HG02943 (cell line): Measurements from ENCODE around the gene MRPS9.
A peak's percentile ranks its signal among the peaks of the same experiment; 100 is the strongest.

ENCODE experiments used
- ATAC-seq: cut with Tn5 transposase; IDR thresholded peaks from one replicate; pipeline ENCODE4 v1.9.1; 2021; ENCODE audit warnings: mild to moderate bottlenecking, low read depth, moderate library complexity; ENCODE audit not compliant: unreplicated experiment

Gene MRPS9

DNA sequence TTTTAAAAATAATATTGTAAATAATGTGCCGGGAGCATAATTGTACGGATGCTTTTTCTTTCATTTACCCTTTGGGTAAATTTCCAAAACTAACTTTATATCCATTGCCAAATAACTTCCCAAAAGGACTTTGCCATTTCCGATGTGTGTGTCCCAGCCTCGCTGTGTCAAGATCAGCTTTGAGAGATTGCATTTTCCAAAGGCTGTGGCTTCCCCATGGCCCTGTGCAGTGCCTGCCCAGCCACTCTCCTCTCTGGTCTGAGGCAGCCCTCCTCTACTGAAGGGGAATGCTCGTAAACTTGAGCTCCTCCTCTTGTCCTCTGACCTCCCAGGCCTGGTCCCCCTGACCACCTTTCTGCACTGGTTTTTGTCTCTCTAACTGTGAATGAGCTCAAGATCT, 78.5 kb downstream of the MRPS9 start:
- no peak for ATAC-seq

DNA sequence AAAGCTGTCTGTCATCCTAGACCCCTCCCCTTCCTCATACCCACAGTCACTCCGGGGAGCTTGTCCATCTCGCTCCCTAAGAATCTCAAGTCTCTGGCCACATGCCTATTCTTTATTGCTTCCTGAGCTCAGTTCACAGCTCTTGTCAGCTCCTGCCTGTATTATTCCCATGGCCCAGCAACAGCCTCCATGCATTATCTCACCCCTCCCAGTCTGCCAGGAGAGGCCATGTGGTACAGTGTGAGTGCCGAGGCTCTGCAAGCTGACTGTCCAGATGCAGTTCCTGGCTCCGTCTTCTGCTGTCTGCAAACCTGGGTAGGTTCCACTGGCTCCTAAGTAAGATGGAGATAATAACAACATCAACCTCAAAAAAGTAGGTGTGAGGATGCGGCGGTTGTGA, 79.7 kb downstream of the MRPS9 start:
- ATAC-seq = no peak

DNA sequence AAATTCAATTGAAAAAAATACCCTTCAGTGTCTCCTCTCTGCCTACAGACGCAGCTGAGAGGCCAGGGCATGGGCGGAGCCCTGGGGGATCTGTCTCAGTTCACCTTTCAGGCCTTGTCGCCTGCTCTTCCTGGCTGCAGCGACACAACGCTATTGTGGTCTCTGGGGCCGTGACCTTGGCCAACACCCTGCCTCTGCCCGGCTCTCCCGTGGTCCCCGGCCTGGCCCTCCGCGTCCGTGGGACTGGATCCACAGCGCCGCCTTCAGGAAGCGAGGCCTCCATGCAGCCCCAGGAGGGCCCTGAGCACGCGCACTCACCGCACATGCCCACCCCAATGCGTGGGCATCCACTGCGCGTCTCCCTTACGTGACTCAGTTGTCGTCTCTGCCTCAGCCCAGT, 81.1 kb downstream of the MRPS9 start:
- no peak for ATAC-seq

DNA sequence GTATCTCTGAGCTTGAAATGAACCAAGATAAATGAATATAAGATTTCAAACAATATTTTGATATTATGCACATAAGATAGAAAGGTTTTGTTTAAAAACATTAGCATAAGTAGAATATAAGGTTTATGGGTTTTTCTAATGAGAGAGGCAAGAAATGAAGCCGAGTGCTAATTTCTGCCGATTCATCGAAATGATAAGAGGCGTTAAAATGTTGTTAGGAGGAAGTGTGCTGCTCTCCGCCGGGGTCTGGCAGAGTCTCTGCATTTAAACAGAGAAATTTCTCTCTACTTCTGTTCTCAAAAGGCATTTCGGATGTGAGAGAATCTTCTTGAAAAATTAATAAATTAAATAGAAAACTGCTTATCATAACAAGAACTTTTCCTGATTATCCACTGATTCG, 83.6 kb downstream of the MRPS9 start:
- ATAC-seq = no peak

DNA sequence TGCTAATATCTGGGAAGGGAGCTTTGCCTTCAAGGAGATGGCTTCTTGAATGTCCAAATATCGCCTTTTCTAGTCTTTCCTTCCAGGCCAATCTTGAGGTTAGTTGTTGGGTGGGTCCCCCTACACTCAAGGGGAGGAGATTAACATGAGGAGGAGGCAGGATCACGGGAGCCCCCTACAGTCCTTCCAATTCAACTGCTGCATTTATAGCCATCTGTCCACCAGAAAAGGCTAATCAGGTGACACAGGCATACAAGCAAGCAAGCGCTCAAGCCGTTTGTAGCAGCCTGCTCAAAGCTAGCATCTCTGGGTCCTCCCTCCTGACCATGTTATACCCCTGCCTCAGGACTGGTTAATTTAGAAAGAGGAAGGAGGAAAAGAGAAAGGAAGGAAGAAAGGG, 87.6 kb downstream of the MRPS9 start:
- ATAC-seq = no peak

DNA sequence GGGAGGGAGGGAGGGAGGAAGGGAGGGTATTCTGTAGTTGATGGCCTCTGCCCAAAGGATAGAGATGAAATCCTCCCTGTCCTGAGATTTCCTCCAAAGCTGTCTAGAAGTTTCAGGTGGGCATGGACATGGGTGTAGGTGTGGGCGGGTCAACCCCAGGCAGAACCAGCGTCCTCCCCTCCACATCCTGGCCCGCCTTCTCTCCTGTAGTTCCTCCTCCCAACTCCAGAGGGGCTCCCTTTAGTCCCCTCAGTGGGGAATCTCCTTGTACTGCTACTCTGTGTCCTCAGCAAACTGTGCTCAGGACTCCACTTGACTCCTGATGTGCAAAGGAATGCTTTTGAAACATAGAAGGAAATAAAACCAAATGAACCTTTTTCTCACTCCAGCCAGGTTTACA, 88.1 kb downstream of the MRPS9 start:
- no peak for ATAC-seq

DNA sequence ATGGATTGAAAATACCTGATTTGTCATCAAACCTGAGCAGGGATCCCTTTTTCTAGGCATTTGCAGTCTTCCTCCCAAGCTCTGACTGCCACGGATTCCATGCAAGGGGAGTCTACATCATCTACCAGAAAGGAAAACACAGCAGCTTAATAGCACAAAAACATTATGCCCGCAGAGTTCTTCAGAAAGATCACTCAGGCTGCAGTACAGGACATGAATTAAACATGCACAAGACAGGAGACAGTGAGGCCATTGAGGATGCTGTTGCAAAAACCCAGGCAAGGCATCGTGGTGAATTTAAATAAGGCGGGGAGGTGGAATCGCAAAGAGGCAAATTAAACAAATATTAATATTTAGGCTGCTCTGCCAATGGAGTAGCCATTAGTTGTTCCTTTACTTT, 88.5 kb downstream of the MRPS9 start:
- no peak for ATAC-seq

DNA sequence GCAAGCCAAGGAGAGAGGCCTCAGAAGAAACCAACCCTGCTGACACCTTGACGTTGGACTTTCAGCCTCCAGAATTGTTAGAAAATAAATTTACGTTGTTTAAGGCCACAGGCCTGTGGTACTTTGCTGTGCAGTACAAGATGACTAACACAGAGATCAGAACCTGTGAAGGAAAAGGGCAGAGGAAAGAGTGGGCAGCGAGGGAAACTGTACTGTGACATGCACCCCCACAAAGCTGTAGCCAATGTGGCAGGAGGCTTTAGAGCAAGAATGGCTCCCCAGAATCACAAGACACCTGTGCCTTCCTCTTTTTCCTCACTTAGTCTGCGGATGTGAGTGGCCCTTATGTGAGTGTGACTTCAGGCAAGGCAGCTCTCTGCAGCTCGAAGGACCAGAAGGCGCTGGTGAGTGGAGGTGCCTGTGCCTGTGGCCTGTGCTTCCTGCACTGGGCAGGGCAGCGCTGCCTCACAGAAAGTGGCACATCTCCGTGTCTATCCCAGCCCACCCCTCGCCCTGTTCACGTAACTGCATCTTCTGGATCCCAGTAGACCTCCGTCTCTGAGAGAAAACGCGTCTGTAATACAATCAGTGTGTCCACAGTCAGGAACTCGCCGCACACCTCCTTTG, 89.5 kb downstream of the MRPS9 start:
- no peak for ATAC-seq

DNA sequence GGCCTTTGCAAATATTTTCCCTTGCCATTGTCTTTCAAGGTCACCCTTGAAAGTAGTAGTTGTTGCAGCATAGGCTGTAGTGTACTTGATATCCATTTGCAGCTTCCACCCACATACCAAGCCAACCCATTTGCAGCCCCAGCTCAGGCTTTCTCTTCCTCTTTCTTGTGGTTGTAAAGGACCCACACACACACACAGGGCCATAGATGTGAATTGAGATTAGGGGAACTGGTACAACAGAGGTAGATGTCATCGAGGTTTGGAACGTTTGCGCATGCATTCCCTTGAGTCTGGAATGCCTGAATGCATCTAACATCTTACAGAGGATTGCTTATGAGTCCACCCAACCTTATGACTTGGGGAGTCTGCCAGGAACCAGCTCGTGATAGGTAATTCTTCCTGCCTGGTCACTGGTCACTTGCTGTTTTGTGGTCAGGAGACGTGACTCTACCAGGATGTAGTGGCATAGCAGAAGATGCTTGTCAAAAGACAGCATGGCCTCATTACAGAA, 91.9 kb downstream of the MRPS9 start:
- ATAC-seq = peak; percentile 87

DNA sequence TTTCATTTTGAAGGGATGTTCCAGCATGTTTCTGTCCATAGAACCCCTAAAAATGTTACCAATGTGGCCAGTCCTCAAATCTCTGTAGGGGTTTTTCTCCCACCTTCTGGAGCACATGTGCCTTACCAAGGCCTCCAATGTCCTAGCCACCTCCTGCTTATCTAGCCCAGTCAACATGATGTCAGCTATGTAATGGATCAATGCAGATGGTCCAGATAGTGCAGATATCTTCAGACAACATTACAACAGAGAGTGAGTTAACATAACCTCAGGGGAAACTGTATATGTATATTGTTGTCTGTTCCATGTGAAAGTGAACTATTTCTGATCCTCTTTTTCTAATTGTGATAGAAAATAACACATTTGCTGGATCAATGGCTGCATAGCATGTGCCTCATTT, 92.7 kb downstream of the MRPS9 start:
- ATAC-seq = no peak

DNA sequence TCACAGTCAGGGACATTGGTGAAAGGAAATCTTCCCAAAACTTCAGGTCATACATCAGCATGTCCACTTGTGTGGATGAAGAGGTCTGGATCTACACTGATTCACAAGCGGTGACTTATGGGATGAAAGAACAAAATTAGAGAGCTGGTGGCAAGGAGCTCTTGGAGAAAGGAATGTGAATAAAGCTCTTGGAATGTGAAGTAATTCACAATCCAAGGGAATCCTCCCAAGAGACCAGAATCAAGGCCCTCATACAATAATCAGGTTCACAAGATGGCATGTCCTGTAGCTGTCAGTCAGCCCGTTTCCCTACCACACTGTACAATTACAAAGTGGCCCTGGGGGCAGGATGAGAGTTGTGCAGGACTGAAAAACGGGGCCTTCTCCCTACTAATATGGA, 96.2 kb downstream of the MRPS9 start:
- ATAC-seq = no peak

DNA sequence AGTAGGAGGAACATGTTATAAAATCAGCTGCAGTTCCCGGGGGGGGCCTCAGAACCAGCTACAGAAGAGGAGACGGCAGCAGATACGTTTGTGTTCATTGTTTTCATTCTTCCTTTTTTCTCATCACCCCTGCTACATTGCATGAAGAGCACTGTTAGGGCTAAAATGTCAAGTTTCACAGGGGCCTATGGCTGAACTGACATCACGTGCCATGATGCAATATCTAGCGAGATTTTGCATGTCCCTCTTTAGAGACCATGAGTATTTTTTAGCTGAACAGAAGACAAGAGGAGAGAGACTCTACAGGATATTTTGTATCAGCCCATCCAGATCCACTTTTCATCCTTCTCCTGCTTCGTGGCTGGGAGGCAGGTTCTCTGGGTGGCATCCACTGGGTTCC, 97.6 kb downstream of the MRPS9 start:
- ATAC-seq = no peak

DNA sequence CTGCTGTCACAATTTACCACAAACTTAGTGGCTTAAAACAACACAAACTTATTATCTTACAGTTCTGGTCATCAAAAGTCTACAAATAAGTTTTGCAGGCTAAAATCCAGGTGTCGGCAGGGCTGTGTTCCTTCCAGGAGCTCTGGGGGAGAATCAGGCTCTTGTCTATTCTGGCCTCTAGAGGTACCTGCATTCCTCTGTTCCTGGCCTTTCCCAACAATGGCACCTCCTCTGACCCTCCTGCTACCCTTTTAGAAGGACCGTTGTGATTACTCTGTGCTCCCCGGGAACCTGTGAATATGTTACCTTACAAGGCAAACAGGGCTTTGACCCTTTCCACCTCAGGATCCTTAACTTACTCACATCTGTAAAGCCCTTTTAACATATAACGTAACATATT, 98.5 kb downstream of the MRPS9 start:
- ATAC-seq = no peak

DNA sequence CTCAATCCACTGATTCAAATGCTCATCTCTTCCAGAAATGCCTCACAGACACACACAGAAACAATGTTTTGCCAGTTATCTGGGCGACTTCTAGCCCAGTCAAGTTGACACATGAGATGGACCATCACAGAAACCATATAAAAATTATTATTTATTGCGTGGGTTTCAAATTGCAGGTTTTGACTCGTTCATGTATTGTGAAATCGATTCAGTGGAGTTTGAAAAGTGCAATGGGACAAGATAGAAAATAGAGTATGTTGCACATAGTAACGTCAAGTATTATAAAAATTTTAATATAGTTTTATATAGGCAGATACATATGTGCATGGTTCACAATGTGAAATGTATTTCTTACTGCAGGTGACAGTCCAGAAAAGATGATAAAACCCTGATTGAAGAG, 100.8 kb downstream of the MRPS9 start:
- ATAC-seq = no peak

DNA sequence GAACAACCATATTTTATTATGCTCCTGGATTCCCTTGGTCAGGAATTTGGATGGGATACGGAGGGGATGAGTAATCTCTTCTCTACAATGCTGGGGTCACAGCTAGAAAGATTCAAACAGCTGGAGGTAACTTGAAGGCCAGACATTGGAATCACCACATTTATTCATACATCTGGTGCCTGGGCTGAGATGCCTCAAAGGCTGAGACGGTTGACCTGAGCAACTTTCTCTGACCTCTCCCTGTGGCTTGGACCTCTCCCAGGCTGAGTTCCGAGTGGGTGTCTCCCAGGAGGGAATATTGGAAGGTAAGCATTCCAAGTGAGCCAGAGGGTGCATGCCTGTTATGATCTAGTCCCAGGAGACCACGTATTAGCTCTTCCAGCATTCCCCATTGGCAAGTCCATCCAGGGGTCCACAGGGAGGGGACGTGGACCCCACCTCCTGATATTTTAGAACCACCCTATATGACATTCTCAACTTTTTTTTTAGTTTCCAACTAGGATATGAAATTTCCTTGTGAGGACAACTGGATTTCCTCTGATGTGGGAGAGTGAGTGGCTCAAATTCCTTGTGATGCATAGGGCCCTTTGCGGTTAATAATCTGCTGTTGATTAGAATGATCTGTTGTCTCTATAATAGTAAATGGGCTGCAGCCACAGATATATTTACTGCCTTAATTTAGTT, 101.8 kb downstream of the MRPS9 start:
- ATAC-seq = no peak

DNA sequence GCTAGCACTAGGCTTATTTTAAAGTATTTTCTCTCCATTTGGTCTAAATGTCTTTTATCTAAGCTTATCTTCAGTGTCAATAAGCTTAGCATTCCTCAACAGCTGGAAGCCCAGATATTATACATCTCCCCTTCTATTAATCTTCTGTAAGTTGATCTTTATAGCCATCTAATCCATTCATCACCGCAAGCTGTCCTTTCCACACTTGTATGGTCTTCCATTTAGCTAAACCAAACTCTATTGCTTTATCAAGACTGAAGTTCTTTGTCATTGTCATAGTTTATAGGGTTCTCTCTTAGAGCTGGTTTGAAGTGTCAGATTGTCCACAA, 102.3 kb downstream of the MRPS9 start:
- ATAC-seq = no peak

DNA sequence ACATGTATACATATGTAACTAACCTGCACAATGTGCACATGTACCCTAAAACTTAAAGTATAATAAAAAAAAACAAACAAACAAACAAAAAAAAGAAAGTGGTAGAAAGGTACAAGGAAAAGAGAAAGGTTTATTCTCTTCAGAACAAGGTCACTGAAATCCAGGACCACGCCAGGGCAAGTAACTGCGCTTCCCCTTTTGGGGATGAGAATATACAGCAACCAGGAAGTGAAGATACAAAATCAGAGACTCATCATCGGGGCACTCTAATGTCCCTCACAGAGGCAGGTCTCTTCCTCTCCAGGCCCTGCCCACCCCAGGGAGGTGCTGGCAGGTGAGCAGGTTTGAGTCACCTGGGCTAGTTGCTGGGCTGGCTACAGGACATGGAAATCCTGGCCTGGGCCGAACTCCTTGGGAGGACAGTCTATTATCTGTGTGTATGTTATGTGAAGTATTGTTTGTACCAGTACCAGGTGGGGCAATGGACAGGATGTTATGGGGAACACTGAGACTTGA, 103.3 kb downstream of the MRPS9 start:
- ATAC-seq = no peak

DNA sequence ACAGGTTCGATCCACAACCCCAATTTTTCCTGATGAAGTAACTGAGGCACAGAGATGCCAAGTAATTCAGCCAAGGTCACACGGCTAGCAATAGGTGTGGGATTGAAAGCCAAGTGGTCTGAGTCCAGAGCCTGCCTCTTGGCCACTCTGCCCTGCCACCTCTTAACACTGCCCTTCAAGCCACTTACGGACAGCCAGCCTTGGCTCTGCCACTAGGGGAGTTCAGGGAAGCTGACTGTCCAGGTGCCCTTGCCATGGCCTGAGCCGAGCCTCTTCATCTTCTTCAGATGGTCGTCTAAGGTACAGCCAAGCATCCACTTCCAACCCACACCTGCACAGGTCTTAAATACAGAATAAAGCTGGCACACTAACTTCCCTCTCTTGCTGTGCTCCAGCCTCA, 104.4 kb downstream of the MRPS9 start:
- ATAC-seq = no peak

DNA sequence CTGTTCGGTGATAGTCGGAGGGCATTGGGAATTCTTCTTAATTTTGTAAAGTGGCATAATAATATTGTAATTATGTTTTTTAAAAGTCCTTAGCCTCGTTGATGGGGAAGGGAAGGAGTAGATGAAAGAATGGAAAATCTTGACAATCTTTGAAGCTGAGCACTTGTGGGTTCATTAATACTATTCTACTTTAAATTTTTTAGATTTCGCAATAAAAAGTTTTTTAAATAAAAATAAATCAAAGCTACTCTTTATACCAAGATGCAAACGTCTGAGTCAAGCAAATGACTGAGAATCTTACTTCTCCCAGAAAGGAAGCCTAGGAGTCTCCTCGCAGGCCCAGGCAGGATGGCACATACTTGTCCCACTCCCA, 105.2 kb downstream of the MRPS9 start:
- ATAC-seq = no peak

DNA sequence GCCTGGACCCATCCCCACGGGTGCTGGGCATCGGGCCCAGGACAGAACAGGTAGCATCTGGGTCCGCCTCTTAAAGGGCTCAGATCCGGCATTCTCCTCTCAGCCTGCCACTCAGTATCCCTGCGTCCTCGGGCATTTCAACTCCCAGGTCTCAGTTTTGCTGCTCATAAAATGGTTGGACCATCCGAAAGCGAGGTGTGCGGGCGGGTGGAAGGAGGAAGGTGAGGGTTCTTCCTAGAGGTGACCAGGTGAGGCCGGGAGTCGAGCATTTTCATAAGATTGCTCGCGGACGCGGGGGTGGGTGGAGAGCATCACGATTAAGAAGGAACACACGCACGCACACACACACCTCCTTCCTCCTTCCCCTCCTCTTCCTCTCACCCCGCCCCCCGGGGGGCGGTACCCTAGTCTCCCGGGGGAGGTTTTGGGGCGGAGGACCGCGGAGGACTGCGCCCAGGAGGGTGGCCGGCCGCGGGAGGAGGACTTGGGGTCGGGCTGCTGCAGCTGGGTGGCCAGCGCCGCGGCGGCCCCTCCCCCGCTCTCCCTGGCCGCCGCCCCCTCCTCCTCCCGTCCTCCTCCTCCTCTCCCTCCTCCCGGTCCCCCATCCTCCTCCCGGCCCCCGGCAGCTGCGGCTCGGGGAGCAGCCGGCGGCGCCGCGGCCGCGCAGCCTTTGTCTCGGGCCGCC, 105.7 kb downstream of the MRPS9 start:
- no peak for ATAC-seq

DNA sequence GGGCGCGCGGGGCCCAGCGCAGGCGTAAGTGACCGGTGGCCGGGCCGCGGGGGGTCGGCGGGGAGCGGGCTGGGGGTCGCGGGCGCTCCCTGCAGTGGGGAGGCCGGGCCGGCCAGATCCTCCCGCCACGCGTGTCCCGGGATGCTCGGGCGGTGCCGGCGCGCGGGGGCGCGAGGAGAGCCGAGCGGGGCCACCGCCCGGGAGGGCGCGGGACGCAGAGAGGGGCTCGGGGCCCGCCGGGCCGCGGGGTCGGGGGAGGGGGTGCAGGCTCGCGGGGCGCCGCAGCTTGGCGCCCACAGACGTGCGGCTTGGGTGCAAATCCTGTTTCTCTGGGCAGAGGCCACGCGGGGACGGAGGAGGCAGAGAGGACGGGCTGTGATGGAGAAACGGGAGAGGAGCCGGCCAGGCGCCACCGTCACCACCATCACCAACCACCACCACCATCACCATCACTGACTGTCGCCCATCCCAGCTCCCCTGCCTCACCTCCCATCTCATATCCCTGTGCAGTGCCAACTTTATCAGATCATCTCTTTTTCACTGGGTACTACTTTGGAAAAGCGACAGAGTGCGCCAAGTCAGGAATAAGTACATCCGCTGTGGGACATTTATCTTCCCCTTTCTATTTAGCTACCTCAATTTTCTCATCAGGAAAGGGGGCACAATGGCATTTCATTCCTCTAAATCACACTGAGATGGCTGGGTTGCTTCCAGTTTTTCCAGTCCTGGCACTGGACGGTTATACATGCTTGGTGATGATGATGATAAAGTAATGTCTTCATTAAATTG, 106.5 kb downstream of the MRPS9 start:
- ATAC-seq = no peak
